Ovary (tissue), 10 donors: ENCODE data around the gene PCDHGA2. TPM values are rescaled to one million over a fixed set of nuclear protein-coding genes. Genes with fewer than 3 reads are reported as not detected.

Experiments used
- DNase-seq, 5 donors: peaks; one replicate each; pipeline ENCODE4 v3.0.0-alpha.2; 2019 to 2020
- H3K27ac ChIP-seq, 2 donors: fragments of 200-600 bp; one replicate each; pipeline versions ENCODE4 v1.5.1 to v1.8.0; 2019 to 2022
- H3K27me3 ChIP-seq: fragments of 200-600 bp; one replicate; pipeline ENCODE4 v1.8.0; 2022
- H3K36me3 ChIP-seq: fragments of 200-600 bp; sonication (generic); one replicate; pipeline ENCODE4 v1.5.1; 2019
- H3K4me1 ChIP-seq: one replicate; pipeline ENCODE4 v1.8.1; 2013; ENCODE audit warnings: mild to moderate bottlenecking, moderate library complexity; ENCODE audit not compliant: insufficient read depth
- H3K4me3 ChIP-seq: fragments of 200-600 bp; sonication (generic); one replicate; pipeline ENCODE4 v1.5.1; 2017
- H3K9me3 ChIP-seq, 2 donors: fragments of 200-600 bp in 1 of 2; sonication (generic) in 1 of 2; one replicate each; pipeline versions ENCODE4 v1.5.1 to v1.8.1; 2013 to 2019; ENCODE audit warnings: mild to moderate bottlenecking in 1 of 2, moderate library complexity in 1 of 2
- EP300 ChIP-seq: sonication (generic); formaldehyde crosslinking; IDR thresholded peaks from one replicate; pipeline ENCODE4 v1.6.1; 2017; ENCODE audit warnings: antibody characterized with exemption
- POLR2A ChIP-seq: fragments of 450-650 bp; IDR thresholded peaks from one replicate; pipeline ENCODE4 v1.6.1; 2017; ENCODE audit warnings: antibody characterized with exemption, mild to moderate bottlenecking, moderate library complexity
- WGBS, 3 donors: extraction: QIAGEN DNeasy Blood & Tissue Kit in 1 of 3; methylation state at CpG; one replicate each; pipeline versions ENCODE4 v1.1.5 to v1.1.7; 2013 to 2017; 5-methylcytosine and 5-hydroxymethylcytosine counted together
- intact Hi-C, 4 donors: fragments of 100-400 bp; cut with DNase I; formaldehyde crosslinking; loops; one replicate each; pipeline versions ENCODE4 v1.11.0 to v1.15.1; 2022 to 2023
- long read RNA-seq, 3 donors: library from polyadenylated mRNA in 2 of 3; unstranded in 2 of 3; transcript quantifications; one replicate each; pipeline ENCODE4 v2.0.0 and lab custom pipeline, GENCODE V29; 2021 to 2026
- polyA plus RNA-seq, 2 donors: library from polyadenylated mRNA; stranded (reverse); fragments of 200-250 nt in 1 of 2; fragments of 350-450 nt in 1 of 2; fragmentation: Illumina TruSeq in 1 of 2; extraction: RNeasy Lipid Tissue Mini Kit (QIAGEN cat#74804) in 1 of 2; gene quantifications; one replicate each; pipeline ENCODE4 v1.2.3, GENCODE V29; 2013 to 2014
- total RNA-seq, 7 donors: library from RNA; depleted of rRNA in 2 of 7; stranded (reverse); fragments of >200 nt in 2 of 7; fragmentation: NEBNext Ultra II Directional in 3 of 7; extraction: Animal tissue kit (Norgen Biotek cat#: 25700) in 3 of 7; gene quantifications; one replicate each; pipeline versions ENCODE4 v1.1.0 to v1.2.4, GENCODE V29; 2016 to 2023
- TF ChIP-seq, protein P1 (sequence below), 3 donors: fragments of 450-650 bp in 2 of 3; fragments of 200-600 bp in 1 of 3; IDR thresholded peaks; one replicate each; pipeline versions ENCODE4 v1.5.1 to v1.8.0; 2016 to 2022; ENCODE audit warnings: antibody characterized with exemption in 3 of 3, mild to moderate bottlenecking in 1 of 3
- donor health status: DM: no; HTN: no; CAD: no; lungs with moderate emphysema.
- donor health status: DM: no; HTN: no; CAD: no.
- donor health status: Bipolar disorder and iron deficiency.
- donor health status: DM: yes; HTN: yes; CAD: no.
- donor health status: DM: no; HTN: no; CAD: no.
- donor health status: DM: yes; HTN: yes; CAD: no.

The PCDHGA2 gene
- total RNA-seq: 10 to 100 TPM in 5 of 7 donors, 1 to 10 TPM in 2; 7.3 to 13.5 (median 12.0) TPM
- polyA plus RNA-seq: 1 to 10 TPM; 3.0 to 5.4 TPM
- long read RNA-seq, donor 1, full-length matches to known transcripts: 2 of 4 reads
- long read RNA-seq, donor 1, partial matches to known transcripts: 0 of 4 reads
- long read RNA-seq, donor 1, other reads (novel, unspliced or antisense): 2 of 4 reads
- long read RNA-seq, donor 2: 0 reads
- long read RNA-seq, donor 3, full-length matches to known transcripts: 3 of 4 reads
- long read RNA-seq, donor 3, partial matches to known transcripts: 0 of 4 reads
- long read RNA-seq, donor 3, other reads (novel, unspliced or antisense): 1 of 4 reads

DNA sequence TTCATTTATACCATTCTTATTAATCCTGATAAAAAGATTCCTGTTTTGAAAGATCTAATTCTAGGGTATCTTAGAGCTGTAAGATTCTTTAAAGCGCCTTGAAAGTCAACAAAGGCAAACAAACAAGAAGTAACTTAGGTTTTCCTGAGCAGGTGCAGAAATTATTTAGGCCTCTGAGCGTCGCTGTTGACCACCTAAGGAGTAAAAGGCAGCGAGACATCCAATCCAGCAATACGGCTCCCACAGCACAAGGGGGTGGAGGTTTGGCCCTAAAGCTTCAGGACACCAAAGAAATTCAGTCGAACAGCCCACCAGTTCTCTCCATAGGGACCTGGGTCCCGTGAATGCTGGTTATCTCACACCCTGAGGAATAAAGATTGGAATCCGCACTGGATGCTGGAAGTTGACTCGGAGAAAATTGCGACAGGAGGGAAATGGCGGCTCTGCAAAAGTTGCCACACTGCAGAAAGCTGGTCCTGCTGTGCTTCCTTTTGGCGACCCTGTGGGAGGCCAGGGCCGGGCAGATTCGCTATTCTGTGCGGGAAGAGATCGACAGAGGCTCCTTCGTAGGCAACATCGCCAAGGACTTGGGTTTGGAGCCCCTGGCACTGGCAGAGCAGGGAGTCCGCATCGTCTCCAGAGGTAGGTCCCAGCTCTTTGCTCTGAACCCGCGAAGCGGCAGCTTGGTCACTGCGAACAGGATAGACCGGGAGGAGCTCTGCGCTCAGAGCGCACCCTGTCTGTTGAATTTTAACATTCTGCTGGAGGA is at the start of gene PCDHGA2:
Gene PCDHGA2 (plus strand): TSS at position 223 of the 769 bp plus-strand sequence.
- TF ChIP-seq, protein P1, sequence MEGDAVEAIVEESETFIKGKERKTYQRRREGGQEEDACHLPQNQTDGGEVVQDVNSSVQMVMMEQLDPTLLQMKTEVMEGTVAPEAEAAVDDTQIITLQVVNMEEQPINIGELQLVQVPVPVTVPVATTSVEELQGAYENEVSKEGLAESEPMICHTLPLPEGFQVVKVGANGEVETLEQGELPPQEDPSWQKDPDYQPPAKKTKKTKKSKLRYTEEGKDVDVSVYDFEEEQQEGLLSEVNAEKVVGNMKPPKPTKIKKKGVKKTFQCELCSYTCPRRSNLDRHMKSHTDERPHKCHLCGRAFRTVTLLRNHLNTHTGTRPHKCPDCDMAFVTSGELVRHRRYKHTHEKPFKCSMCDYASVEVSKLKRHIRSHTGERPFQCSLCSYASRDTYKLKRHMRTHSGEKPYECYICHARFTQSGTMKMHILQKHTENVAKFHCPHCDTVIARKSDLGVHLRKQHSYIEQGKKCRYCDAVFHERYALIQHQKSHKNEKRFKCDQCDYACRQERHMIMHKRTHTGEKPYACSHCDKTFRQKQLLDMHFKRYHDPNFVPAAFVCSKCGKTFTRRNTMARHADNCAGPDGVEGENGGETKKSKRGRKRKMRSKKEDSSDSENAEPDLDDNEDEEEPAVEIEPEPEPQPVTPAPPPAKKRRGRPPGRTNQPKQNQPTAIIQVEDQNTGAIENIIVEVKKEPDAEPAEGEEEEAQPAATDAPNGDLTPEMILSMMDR (IDR thresholded peaks at IDR 0.05): peak; percentile 9 to 58 (median 46)
- no peak for TF ChIP-seq EP300
- TF ChIP-seq POLR2A: no peak
- WGBS, 3 donors: 7 to 15% (median 7%) methylated on average over 27 of the region's 27 CpGs
- DNase-seq: peak in 3 of 5 donors; percentile 43 to 50 (median 43)
- H3K36me3 ChIP-seq: no peaks in the 10 kb centered on the region
- H3K4me1 ChIP-seq: no peaks in the 10 kb centered on the region
- peaks cover 7 to 37% of the 10 kb centered on the region in 2 donors for H3K9me3 ChIP-seq
- peak within 1 kb of the TSS; percentile 26 for H3K4me3 ChIP-seq
- H3K27ac ChIP-seq: no peak within 1 kb of the TSS
- intact Hi-C loops: no loop called here
- H3K27me3 ChIP-seq: no peaks in the 10 kb centered on the region

DNA sequence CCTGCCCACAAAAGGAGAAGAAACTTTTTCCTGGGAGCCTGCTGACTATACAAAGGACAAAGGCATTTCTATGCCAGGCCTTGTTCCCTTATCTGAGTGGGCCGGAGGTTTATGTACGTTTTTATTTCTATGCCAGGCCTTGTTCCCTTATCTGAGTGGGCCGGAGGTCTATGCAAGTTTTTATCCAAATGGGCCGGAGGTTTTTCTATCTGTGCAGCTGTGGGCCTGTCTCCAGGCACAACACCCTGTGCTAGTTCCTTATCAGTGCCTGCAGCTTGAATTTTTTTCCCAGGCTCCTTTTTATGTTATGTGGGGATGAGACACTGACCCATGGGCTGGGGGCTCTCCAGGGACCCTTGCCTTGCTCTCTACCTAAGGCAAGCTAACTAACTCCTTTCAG is 40.2 kb upstream of the PCDHGA2 start:
- Histone ChIP-seq H3K27ac (no peak overlapping the region), H3K27me3 (no peaks in the 10 kb centered on the region), H3K9me3 (peaks cover 0 to 21% of the 10 kb centered on the region in 2 donors), H3K4me1 (no peaks in the 10 kb centered on the region), H3K4me3 (no peak overlapping the region), H3K36me3 (no peaks in the 10 kb centered on the region)
- DNase-seq: no peak
- intact Hi-C loops: no loop called here
- TF ChIP-seq EP300 (no peak), POLR2A (no peak)
- TF ChIP-seq, protein P1 (IDR thresholded peaks at IDR 0.05): no peak
- 75 to 88% (median 77%) methylated on average over 4 of the region's 4 CpGs for WGBS, 3 donors

DNA sequence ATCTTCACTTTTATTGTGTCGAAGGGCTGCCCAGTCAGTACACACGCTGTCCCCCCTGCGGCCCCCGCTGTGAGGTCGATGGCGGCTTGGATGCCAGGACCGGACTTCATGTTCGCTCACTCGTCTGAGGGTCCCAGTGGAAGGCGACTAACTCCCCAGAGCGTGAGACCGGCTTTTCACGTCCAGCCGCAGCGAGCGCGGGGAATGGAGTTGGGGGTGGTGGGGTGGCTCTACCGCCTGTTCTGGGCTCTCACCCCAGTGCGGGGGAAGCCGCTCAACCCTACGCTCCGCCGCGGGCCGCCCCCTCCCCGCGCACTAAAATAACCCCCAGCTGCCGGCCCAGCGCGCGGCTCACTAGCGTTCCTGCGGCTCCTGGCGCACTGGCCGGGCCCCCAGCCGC is 34.8 kb upstream of the PCDHGA2 start, which contains the start of gene SLC25A2:
Gene SLC25A2 (minus strand): TSS at position 294 of the 400 bp plus-strand sequence. CDS start 184 bp downstream, at position 110.
- 28 to 48% (median 38%) methylated on average over 25 to 36 of the region's 36 CpGs for WGBS, 3 donors
- Histone ChIP-seq H3K9me3 (peaks cover 0 to 33% of the 10 kb centered on the region in 2 donors), H3K27ac (no peak within 1 kb of the TSS), H3K4me1 (no peaks in the 10 kb centered on the region), H3K36me3 (no peaks in the 10 kb centered on the region), H3K4me3 (no peak within 1 kb of the TSS), H3K27me3 (no peaks in the 10 kb centered on the region)
- TF ChIP-seq, protein P1 (IDR thresholded peaks at IDR 0.05): no peak
- TF ChIP-seq EP300 (no peak), POLR2A (no peak)
- intact Hi-C loops: no loop called here
- DNase-seq: no peak

GRCh38 chr5:141306630-141307029 is 31.9 kb upstream of the PCDHGA2 start:
- intact Hi-C loops: no loop called here
- 94 to 98% (median 96%) methylated on average over 1 of the region's 1 CpG for WGBS, 3 donors
- Histone ChIP-seq H3K4me3 (no peak overlapping the region), H3K27me3 (no peaks in the 10 kb centered on the region), H3K9me3 (peaks cover 0 to 31% of the 10 kb centered on the region in 2 donors), H3K27ac (no peak overlapping the region), H3K36me3 (no peaks in the 10 kb centered on the region), H3K4me1 (no peaks in the 10 kb centered on the region)
- TF ChIP-seq, protein P1 (IDR thresholded peaks at IDR 0.05): no peak
- TF ChIP-seq EP300: no peak
- no peak for TF ChIP-seq POLR2A
- DNase-seq: no peak
